ENCODE measurements around the gene UBR2.
"Not testable (repeated sequence)": the region's sequence is repeated elsewhere in the genome, so short reads cannot be mapped to it uniquely, and the experiment has no call there.

Gene UBR2

DNA sequence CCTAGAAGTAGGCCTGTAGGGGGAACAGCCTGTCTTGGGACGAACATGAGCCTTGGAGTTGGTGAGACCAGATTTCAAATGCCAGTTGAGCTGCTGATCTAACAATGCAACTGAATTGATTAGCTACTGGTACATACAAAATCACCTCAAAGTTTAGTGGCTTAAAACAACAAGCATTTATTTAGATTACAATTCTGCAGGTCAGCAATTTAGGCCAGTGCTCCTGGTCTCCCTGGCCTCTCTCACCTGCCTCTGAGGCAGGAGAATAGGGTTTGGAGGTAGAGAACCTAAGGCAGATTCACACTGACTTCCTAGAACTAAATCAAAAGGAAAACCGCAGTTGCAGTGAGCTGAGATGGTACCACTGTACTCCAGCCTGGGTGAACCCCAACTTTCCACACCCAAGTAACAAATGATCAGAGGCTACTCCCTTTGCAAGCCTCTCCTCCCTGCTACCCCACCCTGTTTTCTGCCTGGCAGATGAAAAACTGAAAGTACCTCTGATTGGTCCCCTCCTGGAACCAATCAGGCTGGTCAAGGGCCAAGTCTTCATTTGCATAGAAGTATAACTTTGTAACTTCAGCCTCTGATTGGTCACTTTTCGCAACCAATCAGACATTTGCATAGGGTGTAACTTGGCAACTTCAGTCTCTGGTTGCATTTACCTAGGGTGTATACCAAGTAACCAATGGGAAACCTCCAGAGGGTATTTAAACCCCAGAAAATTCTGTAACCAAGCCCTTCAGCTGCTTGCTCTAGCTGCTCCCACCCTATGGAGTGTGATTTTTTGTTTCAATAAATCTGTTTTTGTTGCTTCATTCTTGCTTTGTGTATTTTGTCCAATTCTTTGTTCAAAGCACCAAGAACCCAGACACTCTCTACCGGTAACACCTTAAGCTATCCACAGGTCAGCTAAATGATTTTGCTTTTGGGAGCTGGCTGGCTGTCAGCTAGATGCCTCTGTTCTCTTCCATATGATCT, 8.1 kb upstream of the UBR2 start:
- DNase-seq: peak; percentile 9

GRCh38 chr6:42556462-42556861, 7.4 kb upstream of the UBR2 start:
- DNase-seq: no peak

DNA sequence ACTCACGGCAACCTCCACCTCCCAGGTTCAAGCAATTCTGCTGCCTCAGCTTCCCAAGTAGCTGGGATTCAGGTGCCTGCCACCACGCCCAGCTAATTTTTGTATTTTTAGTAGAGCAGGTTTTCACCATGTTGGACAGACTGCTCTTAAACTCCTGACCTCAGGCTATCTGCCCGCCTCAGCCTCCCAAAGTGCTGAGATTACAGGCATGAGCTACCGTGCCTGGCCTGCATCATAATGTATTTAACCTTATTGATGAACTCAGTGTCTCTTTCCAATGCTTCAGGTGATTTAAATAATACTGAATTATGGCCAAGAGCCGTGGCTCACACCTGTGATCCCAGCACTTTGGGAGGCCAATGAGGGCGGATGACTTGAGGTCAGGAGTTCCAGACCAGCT, 4.6 kb upstream of the UBR2 start:
- DNase-seq: not testable (repeated sequence)

GRCh38 chr6:42561986-42562385, 1.8 kb upstream of the UBR2 start:
- no peak for DNase-seq

DNA sequence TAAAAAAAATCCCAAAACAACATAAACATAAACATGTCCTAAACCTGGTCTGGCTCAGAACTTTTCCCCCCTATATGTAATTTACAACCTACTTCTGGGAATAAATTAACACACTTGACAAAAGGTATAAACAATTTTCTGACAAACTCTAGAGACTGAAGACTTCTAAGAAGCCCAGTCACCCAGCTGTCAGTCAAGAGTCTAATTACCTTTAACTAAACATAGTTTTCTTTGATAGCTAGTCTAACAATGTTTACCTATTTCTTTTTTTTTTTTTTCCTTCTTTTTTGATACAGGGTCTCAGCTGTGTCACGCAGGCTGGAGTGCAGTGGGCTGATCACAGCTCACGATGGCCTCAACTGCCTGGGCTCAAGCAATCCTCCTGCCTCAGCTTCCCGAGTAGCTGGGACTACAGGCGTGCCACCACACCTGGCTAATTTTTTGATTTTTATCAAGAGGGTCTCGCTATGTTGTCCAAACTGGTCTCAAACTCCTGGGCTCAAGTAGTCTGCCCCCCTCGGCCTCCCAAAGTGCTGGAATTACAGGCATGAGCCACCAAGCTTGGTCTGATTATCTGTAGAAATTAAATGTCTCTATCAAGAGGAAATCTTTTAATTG, 932 bp upstream of the UBR2 start:
- no peak for DNase-seq

- no peak for DNase-seq
These were observed 637 bp downstream of the UBR2 start for GRCh38 chr6:42564506-42564825.

DNA sequence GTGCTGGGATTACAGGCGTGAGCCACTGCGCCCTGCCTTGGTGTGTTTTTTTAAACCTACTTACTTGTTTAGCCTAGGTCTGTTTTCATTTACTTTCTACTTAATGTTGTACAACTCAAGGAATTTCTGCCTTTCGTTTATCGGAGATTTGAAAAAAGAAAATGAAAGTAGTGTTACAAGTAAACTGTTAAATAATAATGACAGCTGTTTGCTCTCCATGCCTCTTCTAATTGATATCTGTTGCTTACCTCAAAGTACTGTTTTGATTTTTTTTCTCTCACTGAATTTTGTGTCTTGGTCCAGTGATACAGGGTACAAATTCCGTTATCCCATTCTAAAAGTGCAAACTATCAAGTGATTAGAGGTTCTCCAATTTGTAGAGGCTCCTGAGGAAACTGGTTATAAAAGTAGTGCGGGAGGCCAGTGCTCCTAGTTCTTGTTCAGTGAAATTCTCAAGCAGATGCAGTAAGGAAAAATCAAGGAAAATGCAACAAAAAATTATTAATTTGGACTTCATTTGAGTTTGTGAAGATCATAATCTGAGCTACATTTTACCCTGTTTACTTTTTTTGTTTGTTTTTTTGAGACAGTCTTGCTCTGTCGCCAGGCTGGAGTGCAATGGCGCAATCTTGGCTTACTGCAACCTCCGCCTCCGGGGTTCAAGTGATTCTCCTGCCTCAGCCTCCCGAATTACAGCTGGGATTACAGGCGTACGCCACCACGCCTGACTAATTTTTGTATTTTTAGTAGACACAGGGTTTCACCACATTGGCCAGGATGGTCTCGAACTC, 2.2 kb downstream of the UBR2 start:
- DNase-seq: no peak

GRCh38 chr6:42566614-42567208, 2.9 kb downstream of the UBR2 start:
- DNase-seq: no peak

DNA sequence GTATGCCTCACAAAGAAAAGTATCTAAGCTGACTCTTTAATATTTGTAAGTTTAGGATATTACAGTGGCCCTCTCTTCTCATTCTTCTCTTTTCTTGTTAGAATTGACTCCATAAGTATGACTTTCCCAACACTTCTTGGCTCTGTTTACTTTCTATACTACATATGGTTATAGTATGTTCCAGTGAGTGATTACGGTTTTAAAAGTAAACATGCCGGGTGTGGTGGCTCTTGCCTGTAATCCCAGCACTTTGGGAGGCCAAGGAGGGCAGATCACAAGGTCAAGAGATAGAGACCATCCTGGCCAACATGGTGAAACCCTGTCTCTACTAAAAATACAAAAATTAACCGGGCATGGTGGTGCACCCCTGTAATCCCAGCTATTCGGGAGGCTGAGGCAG, 3.4 kb downstream of the UBR2 start:
- DNase-seq: not testable (repeated sequence)

DNA sequence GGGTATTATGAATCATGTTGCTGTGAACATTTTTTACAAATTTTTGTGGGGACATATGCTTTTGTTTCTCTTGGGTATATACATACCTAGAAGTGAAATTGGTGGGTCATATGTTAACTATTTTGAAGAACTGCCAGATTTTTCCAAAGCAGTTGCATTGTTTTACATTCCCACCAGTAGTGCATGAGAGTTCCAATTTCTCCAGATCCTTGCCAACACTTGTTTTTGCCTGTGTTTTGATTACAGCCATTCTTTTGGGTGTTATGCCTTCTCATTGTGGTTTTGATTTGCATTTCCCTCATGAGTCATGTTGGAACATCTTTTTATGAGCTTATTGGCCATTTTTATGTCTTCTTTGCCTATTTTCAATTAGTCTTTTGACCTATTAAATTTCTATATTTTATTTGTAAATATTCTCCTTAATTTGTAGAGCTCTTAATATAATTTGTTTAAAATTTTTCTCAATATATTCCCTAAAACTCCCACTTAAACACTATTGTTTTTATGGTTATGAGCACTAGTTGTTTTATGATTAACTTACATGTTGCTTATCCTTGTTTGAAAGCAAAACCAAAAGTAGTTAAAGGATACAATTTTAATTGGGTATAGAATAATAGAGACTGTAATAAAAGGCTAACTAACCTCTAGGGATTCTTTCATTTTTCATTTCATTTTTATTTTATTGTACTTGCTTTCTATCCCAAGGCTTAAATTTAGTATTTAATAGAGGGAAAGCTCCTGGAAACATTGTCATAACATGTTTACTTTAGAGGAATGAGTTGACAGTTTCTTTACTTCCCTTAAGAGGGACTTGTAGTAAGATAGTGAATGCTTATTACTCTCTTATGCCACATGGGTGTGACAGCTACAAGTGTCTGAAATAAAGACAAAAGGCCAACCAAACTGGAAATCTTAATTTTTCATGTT, 5.5 kb downstream of the UBR2 start:
- DNase-seq: no peak

DNA sequence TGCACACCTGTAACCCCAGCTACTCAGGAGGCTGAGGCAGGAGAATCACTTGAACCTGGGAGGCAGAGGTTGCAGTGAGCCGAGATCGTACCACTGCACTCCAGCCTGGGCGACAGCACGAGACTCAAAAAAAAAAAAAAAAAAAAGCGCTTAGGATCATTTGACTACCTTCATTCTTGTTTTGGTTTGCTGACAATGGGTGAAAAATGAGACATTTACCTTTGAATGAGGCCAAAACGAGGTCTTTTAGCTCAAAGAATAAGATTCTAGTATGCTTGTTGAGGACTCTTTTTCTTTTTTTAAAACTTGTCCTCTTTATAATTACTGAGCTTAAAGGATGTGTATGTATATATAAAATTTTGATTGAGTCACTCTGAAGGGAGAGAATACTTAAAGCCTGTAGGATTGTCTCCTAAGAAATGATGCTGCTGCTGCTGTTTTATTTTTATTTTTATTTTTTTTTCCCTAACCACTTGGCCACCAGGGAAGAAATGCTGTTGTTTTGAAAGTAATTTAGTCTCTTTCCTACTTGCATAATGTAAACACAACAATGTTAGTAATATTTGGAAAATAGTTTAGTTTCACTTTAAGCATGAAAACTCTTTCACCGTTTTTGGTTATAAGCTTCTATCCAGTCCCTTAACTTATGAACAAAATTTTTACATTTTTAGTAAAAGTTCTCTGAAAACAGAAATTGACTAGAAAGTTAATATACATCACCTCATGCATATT, 7.9 kb downstream of the UBR2 start:
- DNase-seq: no peak

- no peak for DNase-seq
These were observed 8.7 kb downstream of the UBR2 start for GRCh38 chr6:42572523-42572922.

- not testable (repeated sequence) for DNase-seq
These were observed 12.7 kb downstream of the UBR2 start for GRCh38 chr6:42576538-42576937.

DNA sequence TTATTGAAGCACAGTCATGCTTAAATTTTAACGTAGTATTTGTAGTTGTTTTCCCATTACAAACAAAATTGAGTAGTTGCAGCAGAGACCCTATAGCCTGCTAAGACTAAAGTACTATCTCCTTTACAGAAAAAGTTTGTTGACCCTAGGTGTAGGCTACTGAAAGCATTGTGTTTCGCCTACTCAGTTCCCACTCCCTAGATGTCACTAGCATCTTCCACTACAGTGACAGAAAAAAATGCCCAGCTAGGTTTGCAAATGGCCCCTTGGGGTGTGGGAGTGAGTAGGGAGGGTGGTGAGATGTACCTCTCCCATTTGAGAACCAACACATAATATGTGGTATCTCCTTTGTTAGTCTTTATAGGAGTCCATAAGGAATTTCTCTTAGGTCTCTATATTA, 34.5 kb downstream of the UBR2 start:
- no peak for DNase-seq

DNA sequence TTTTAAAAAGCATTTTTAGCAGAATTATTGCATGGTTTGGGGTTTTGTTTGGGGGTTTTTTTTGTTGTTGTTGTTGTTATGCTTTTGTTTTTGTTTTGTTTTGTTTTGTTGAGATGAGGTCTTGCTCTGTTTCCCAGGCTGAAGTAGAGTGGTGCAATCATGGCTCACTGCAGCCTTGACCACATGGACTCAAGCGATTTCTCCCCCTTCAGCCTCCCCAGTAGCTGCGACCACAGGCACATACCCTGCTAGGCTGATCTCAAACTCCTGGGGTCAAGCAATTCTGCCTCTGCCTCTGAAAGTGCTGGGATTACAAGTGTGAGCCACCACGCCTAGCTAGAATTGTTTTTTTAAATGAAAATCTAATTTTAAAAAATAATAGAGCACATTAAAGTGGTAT, 35.7 kb downstream of the UBR2 start:
- no peak for DNase-seq

DNA sequence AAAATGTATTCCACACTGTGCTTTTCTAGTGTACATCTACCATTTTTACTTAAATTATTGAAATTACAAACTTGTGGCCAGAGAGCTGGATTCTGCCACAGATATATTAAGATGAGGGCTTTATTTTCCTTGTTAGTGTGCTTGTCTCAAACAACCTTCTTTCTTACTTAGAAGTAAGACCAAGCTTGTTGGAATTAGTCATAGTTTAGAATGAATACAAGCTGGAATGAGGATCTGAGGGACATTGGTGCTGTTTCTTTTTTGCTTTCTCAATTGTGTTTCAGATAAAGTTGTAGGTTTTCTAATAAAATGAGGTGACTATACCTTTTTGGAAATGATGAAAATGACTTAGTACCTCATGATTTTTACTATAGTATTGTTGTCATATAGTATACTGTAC, 40.3 kb downstream of the UBR2 start:
- no peak for DNase-seq

GRCh38 chr6:42604699-42605098, 40.9 kb downstream of the UBR2 start:
- not testable (repeated sequence) for DNase-seq

DNA sequence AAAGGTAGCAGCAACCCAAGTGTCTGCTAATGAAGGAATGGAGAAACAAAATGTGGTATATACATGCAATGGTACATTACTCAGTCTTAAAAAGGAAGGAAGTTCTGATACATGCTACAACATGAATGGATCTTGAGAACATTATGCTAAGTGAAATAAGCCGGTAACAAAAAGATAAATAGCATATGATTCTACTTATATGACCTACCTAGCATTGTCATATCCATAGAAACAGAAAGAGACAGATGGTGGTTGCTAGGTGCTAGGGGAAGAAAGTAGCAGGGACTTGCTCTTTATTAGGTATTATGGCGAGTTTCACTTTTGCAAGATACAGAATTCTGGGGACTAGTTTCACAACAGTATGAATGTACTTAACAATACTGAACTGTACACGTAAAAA, 46.6 kb downstream of the UBR2 start:
- DNase-seq: no peak

DNA sequence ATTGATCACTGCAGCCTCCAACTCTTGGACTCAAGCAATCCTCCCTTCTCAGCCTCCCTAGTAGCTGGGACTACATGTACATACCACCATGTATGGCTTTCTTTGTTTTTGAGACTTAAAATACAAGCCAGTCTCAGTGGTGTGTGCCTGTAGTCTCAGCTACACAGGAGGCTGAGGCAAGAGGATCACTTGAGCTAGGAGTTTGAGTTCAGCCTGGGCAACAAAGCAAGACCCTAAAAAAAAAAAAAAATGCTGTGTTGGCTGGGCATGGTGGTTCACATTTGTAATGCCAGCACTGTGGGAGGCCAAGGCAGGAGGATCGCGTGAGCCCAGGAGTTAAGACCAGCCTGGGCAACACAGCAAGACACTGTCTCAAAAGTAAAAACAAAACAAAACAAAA, 51.7 kb downstream of the UBR2 start:
- no peak for DNase-seq

DNA sequence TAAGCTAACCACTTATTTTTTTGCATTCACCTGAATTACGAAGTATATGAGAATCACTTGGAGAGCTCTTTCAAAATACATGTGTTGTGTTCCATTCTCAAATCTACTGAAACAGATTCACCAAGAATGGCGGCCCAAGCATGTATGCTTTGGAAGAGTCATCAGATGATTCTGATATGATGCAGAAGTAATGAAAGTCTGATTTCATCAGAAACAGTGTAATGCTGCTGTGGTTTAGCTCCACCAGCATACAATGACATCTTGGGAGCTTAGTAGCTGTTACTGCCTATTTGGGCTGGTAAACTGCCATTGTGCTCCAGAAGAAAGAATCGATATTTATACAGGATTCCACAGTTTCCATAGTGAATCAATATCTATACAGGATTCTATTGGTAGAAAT, 52.9 kb downstream of the UBR2 start:
- no peak for DNase-seq

- no peak for DNase-seq
These were observed 54.3 kb downstream of the UBR2 start for GRCh38 chr6:42618105-42618504.
